22Rv1 (cell line): ENCODE results near the gene SNX13.

Source experiments
- CTCF ChIP-seq: fragments of 450-650 bp; IDR thresholded peaks from 2 replicates; pipeline ENCODE4 v1.5.1; 2017; ENCODE audit warnings: mild to moderate bottlenecking
- ZFX ChIP-seq: fragments of 450-650 bp; IDR thresholded peaks from 2 replicates; pipeline ENCODE4 v1.6.1; 2017; ENCODE audit warnings: antibody characterized with exemption, borderline replicate concordance

GRCh38 chr7:17845197-17845547 is 95.1 kb downstream of the SNX13 start:
- TF ChIP-seq CTCF (no peak), ZFX (no peak)
